ENCODE results near the gene CYB561D1.

- TF ChIP-seq EZH2 (IDR thresholded peaks at IDR 0.05) (no peak), POLR2AphosphoS5 (IDR thresholded peaks at IDR 0.05; ENCODE audit: borderline replicate concordance, low read depth, low read length) (no peak)
Measured at GRCh38 chr1:109476825-109477224, 17.1 kb upstream of the CYB561D1 start.

Measured in SK-N-MC (cell line).